GM03348 (cell line): Measurements from ENCODE around the gene TOMM20L.

Experiments
- DNase-seq: peaks from one replicate; pipeline ENCODE4 v3.0.0; 2012; ENCODE audit warnings: low spot score

Gene TOMM20L

DNA sequence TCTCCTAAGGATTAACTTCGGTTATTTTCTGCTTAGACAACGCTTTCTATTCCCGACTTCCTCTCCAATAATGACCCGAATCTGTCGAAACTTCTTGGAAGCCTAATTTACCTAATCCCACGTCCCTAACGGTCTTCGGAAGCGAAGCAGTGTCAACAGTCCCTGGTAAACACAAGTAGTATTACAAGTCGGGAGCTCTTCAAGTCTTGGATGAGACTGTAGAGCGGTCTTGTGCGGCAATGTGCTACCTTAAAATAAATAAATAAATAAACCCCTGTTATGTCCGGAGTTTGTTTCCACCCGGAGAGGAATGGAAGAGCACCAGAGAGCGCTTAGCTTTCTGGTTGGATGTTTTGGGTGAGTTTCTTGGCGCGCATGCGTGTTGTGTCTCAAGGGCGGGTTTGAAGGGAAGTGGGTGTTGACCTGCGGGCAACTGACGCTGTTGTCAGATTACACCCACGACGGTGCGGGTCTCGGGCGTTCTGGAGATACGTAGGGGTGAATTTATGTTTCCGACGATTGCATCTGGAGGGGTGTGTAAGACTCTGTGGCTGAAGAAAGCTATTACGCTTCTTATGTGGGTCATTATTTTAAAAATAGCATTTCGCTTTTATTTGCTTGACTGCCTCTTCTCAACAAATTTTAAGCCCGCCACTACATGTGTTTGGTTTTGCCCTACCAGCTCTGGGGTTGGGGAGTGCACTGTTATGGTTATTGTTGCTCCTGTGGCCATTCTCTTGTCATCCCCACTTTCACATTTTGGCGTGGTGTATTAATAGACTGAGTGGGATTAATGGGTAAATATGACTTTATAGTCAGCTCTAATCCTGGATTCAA, 31.8 kb downstream of the TOMM20L start, which contains the start of the genes KIAA0586 and TIMM9:
KIAA0586 (plus strand) TSS at position 439 of the 837 bp plus-strand sequence. CDS start 546 bp downstream, outside the sequence.
TIMM9 (minus strand) TSS at position 251 of the 837 bp plus-strand sequence. CDS start 15,586 bp downstream, outside the sequence.
- peak; percentile 96 for DNase-seq

DNA sequence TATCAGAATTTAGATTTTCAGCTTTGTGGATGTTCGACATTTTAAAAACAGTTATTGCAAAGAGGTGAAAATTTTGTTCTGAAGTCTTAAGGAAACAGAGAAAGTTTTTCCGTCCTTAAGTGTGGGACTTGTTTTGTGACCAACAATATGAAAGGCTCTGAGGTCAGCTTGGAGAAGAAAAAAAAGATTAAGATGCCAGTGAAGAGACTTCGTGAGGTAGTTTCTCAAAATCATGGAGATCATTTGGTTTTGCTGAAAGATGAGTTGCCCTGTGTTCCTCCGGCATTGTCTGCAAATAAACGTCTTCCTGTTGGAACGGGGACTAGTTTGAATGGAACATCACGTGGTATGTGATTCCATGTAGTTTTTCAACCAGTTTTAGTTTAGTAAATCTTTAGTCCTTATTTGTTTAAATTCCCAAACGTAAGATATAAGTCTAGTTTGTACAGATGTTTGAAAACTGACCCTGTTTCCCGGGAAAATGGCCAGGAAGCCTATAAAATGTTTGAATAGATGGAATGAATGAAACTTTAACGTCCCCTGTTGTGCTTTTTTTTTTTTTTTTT, 32.5 kb downstream of the TOMM20L start:
- DNase-seq, result peak; percentile 42

GRCh38 chr14:58430156-58430555, 34.4 kb downstream of the TOMM20L start:
- DNase-seq, result peak; percentile 9

- no peak for DNase-seq
Observed at GRCh38 chr14:58439476-58439875, 43.7 kb downstream of the TOMM20L start.

GRCh38 chr14:58444627-58445026, 48.9 kb downstream of the TOMM20L start:
- no peak for DNase-seq

DNA sequence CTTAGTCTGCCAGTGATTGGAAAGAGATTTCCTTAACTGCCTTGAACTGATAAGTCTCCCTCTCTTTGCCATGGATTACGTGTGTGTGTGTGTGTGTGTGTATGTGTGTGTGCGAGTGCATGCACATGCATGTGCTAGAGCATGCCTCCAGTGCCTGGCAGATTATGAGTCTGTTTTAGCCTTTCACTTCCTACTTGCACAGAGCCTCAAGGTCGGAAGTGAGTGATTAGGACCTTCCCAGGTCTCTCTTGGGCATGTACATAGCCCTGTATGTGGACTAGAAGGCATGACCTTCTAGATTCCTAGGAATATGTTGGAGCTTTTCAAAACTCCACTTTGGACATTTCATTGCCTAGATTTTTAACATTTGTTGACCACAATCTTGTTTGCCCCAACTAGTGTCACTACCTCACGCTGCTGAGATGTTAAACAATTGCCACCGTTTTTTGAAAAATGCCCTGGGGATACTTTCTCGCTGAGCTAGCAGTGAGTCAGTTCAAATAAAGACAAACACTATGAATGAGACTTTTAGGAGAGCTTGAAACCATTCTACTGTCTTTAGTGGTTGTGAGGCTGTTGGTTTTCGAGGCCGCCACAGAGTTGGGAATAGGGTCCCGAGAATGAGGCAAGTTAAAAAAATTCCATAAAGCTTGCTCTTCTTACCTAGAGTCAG, 60.0 kb downstream of the TOMM20L start:
- no peak for DNase-seq
